K562 (cell line): ENCODE results near the gene CBX2.

ENCODE experiments used
- CREB1 ChIP-seq, 2 experiments: sonication (generic) in 1 of 2; formaldehyde crosslinking in 1 of 2; IDR thresholded peaks; 2 replicates each; pipeline versions ENCODE4 v1.6.1 to v1.8.0; 2012 to 2022; ENCODE audit warnings: inconsistent platforms in 1 of 2, mild to moderate bottlenecking in 1 of 2, missing genetic modification reagents in 1 of 2, moderate library complexity in 1 of 2
- CTCF ChIP-seq, 3 experiments: IDR thresholded peaks in 2 of 3; conservative IDR thresholded peaks in 1 of 3; 2 replicates each; pipeline ENCODE4 v1.5.1; 2011 to 2012; ENCODE audit warnings: low read length in 3 of 3, mild to moderate bottlenecking in 3 of 3, control low read depth in 2 of 3, improper control_type of control experiment in 1 of 3, inconsistent platforms in 1 of 3, low read depth in 1 of 3, mixed read lengths in 1 of 3, moderate library complexity in 1 of 3; ENCODE audit not compliant: insufficient read depth in 2 of 3
- ELK1 ChIP-seq: sonication (generic); formaldehyde crosslinking; IDR thresholded peaks from 2 replicates; pipeline ENCODE4 v1.8.1; 2022; ENCODE audit warnings: missing genetic modification reagents
- ETV6 ChIP-seq, 3 experiments: fragments of 150-350 bp in 1 of 3; sonication (generic) in 1 of 3; formaldehyde crosslinking in 1 of 3; IDR thresholded peaks; 2 replicates each; pipeline versions ENCODE4 v1.6.1 to v1.8.0; 2014 to 2022; ENCODE audit warnings: borderline replicate concordance in 2 of 3, low read depth in 2 of 3, antibody characterized with exemption in 1 of 3, low read length in 1 of 3, mild to moderate bottlenecking in 1 of 3, missing genetic modification reagents in 1 of 3
- KAT7 ChIP-seq: sonication (generic); formaldehyde crosslinking; IDR thresholded peaks from 2 replicates; pipeline ENCODE4 v1.8.0; 2022; ENCODE audit warnings: missing genetic modification reagents, mild to moderate bottlenecking, borderline replicate concordance
- POLR2A ChIP-seq: fragments of 450-650 bp; conservative IDR thresholded peaks from 2 replicates; pipeline ENCODE4 v1.6.1; 2016
- STAG1 ChIP-seq: sonication (generic); formaldehyde crosslinking; IDR thresholded peaks from 2 replicates; pipeline ENCODE4 v1.5.0; 2020; ENCODE audit warnings: missing genetic modification reagents, borderline replicate concordance
- STAT5A ChIP-seq: IDR thresholded peaks from 2 replicates; pipeline ENCODE4 v1.6.1; 2012; ENCODE audit warnings: low read length, inconsistent platforms, borderline replicate concordance
- ZNF395 ChIP-seq: fragments of 200-800 bp; sonication (Bioruptor generic); IDR thresholded peaks from 2 replicates; pipeline ENCODE4 v1.6.1; 2017; ENCODE audit warnings: missing genetic modification characterization, missing compliant biosample characterization
- ZNF583 ChIP-seq: fragments of 250-450 bp; sonication (Bioruptor Pico); IDR thresholded peaks from 2 replicates; pipeline ENCODE4 v1.4.0; 2020
- TF ChIP-seq, protein P1 (sequence below): sonication (generic); formaldehyde crosslinking; IDR thresholded peaks from 2 replicates; pipeline ENCODE4 v1.8.1; 2022; ENCODE audit warnings: missing genetic modification reagents
- TF ChIP-seq, protein P2 (sequence below): sonication (generic); formaldehyde crosslinking; IDR thresholded peaks from 2 replicates; pipeline ENCODE4 v1.5.0; 2020; ENCODE audit warnings: missing genetic modification reagents

- TF ChIP-seq STAG1 (CRISPR knock-in tag): no peak
- TF ChIP-seq STAT5A: no peak
- TF ChIP-seq ZNF583 (CRISPR knock-in tag): no peak
- TF ChIP-seq CREB1 (IDR thresholded peaks at IDR 0.05): no peak
- no peak for TF ChIP-seq CREB1 (CRISPR knock-in tag; IDR thresholded peaks at IDR 0.05)
- no peak for TF ChIP-seq ELK1 (CRISPR knock-in tag)
- TF ChIP-seq, protein P1, sequence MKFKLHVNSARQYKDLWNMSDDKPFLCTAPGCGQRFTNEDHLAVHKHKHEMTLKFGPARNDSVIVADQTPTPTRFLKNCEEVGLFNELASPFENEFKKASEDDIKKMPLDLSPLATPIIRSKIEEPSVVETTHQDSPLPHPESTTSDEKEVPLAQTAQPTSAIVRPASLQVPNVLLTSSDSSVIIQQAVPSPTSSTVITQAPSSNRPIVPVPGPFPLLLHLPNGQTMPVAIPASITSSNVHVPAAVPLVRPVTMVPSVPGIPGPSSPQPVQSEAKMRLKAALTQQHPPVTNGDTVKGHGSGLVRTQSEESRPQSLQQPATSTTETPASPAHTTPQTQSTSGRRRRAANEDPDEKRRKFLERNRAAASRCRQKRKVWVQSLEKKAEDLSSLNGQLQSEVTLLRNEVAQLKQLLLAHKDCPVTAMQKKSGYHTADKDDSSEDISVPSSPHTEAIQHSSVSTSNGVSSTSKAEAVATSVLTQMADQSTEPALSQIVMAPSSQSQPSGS (CRISPR knock-in tag): no peak
- no peak for TF ChIP-seq POLR2A
- TF ChIP-seq, protein P2, sequence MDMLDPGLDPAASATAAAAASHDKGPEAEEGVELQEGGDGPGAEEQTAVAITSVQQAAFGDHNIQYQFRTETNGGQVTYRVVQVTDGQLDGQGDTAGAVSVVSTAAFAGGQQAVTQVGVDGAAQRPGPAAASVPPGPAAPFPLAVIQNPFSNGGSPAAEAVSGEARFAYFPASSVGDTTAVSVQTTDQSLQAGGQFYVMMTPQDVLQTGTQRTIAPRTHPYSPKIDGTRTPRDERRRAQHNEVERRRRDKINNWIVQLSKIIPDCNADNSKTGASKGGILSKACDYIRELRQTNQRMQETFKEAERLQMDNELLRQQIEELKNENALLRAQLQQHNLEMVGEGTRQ: no peak
- no peak for TF ChIP-seq CTCF (IDR thresholded peaks at IDR 0.05 in 2 of 3, conservative IDR thresholded peaks at IDR 0.05 in 1 of 3; ENCODE audit: insufficient read depth in 2 of 3, low read depth in 1 of 3, low read length in 3 of 3)
- no peak for TF ChIP-seq KAT7
- no peak for TF ChIP-seq ZNF395 (CRISPR knock-in tag)
- TF ChIP-seq ETV6 (IDR thresholded peaks at IDR 0.05; ENCODE audit: borderline replicate concordance in 1 of 2, low read depth in 2 of 2, low read length in 1 of 2): no peak
- TF ChIP-seq ETV6 (CRISPR knock-in tag; IDR thresholded peaks at IDR 0.05; ENCODE audit: borderline replicate concordance): no peak
Observed at GRCh38 chr17:79741401-79741750, 36.6 kb upstream of the CBX2 start.
